Neutrophil (primary cell): ENCODE results near the gene VSNL1.

ENCODE experiments used
- H3K27ac ChIP-seq: fragments of 200-600 bp; sonication (generic); 2 replicates; pipeline ENCODE4 v1.5.1; 2016; ENCODE audit warnings: mild to moderate bottlenecking, moderate library complexity
- H3K27me3 ChIP-seq: fragments of 200-600 bp; sonication (generic); 2 replicates; pipeline ENCODE4 v1.6.0; 2016; ENCODE audit warnings: mild to moderate bottlenecking
- H3K36me3 ChIP-seq: fragments of 200-600 bp; sonication (generic); 2 replicates; pipeline ENCODE4 v1.5.1; 2017
- H3K4me1 ChIP-seq, 2 experiments: fragments of 200-600 bp in 1 of 2; sonication (generic) in 1 of 2; 1 replicate in 1 of 2; 2 replicates in 1 of 2; pipeline versions ENCODE4 v1.5.1 to v1.6.1; 2013 to 2016; ENCODE audit warnings: low read depth in 1 of 2, low read length in 1 of 2, mild to moderate bottlenecking in 1 of 2, moderate library complexity in 1 of 2; ENCODE audit not compliant: control insufficient read depth in 1 of 2, insufficient read depth in 1 of 2
- H3K4me3 ChIP-seq, 2 experiments: fragments of 200-600 bp in 1 of 2; sonication (generic) in 1 of 2; 1 replicate in 1 of 2; 2 replicates in 1 of 2; pipeline ENCODE4 v1.5.1; 2013 to 2016; ENCODE audit warnings: low read depth in 1 of 2, low read length in 1 of 2, mild to moderate bottlenecking in 1 of 2, moderate library complexity in 1 of 2
- H3K9me3 ChIP-seq: fragments of 200-600 bp; sonication (generic); 2 replicates; pipeline ENCODE4 v1.5.1; 2016
- CTCF ChIP-seq: fragments of 200-600 bp; sonication (generic); IDR thresholded peaks from 2 replicates; pipeline ENCODE4 v1.5.1; 2016; ENCODE audit warnings: antibody characterized with exemption

Gene VSNL1

GRCh38 chr2:17606851-17607250 is 66.4 kb downstream of the VSNL1 start:
- no peaks in the 10 kb centered on the region for H3K27me3 ChIP-seq
- H3K4me3 ChIP-seq: no peak overlapping the region
- no peak overlapping the region for H3K27ac ChIP-seq
- no peaks in the 10 kb centered on the region for H3K9me3 ChIP-seq
- no peaks in the 10 kb centered on the region for H3K36me3 ChIP-seq
- H3K4me1 ChIP-seq: no peaks in the 10 kb centered on the region
- TF ChIP-seq CTCF: no peak

GRCh38 chr2:17607379-17607778 is 66.9 kb downstream of the VSNL1 start:
- TF ChIP-seq CTCF: no peak

GRCh38 chr2:17608251-17608650 is 67.8 kb downstream of the VSNL1 start:
- H3K27ac ChIP-seq: no peak overlapping the region
- no peaks in the 10 kb centered on the region for H3K27me3 ChIP-seq
- no peaks in the 10 kb centered on the region for H3K9me3 ChIP-seq
- no peaks in the 10 kb centered on the region for H3K36me3 ChIP-seq
- TF ChIP-seq CTCF: no peak
- H3K4me3 ChIP-seq: no peak overlapping the region
- H3K4me1 ChIP-seq: no peaks in the 10 kb centered on the region

More at GRCh38 chr2:17607379-17607778, 66.9 kb downstream of the VSNL1 start:
- Histone ChIP-seq H3K9me3 (no peaks in the 10 kb centered on the region), H3K27me3 (no peaks in the 10 kb centered on the region), H3K36me3 (no peaks in the 10 kb centered on the region), H3K27ac (no peak overlapping the region), H3K4me3 (no peak overlapping the region), H3K4me1 (no peaks in the 10 kb centered on the region)

- no peaks in the 10 kb centered on the region for H3K36me3 ChIP-seq
- no peak overlapping the region for H3K27ac ChIP-seq
- H3K27me3 ChIP-seq: no peaks in the 10 kb centered on the region
- H3K9me3 ChIP-seq: no peaks in the 10 kb centered on the region
- no peak overlapping the region for H3K4me3 ChIP-seq
- no peak for TF ChIP-seq CTCF
- no peaks in the 10 kb centered on the region for H3K4me1 ChIP-seq
Measured at GRCh38 chr2:17610521-17610920, 70.0 kb downstream of the VSNL1 start.

- no peaks in the 10 kb centered on the region for H3K36me3 ChIP-seq
- H3K9me3 ChIP-seq: no peaks in the 10 kb centered on the region
- no peaks in the 10 kb centered on the region for H3K27me3 ChIP-seq
- no peaks in the 10 kb centered on the region for H3K4me1 ChIP-seq
- no peak overlapping the region for H3K4me3 ChIP-seq
- TF ChIP-seq CTCF: no peak
- H3K27ac ChIP-seq: no peak overlapping the region
Measured at GRCh38 chr2:17611036-17611435, 70.5 kb downstream of the VSNL1 start.
